ENCODE measurements around the gene PPIG. TPM values are rescaled to one million over a fixed set of nuclear protein-coding genes. Genes with fewer than 3 reads are reported as not detected.
"Not testable (repeated sequence)": the region's sequence is repeated elsewhere in the genome, so short reads cannot be mapped to it uniquely, and the experiment has no call there.

Gene PPIG
- total and polyA plus RNA-seq, 2 donors (not counting 1 experiment from before 2014, with no cell fraction given), result 21.5 to 78.6 TPM

GRCh38 chr2:169573974-169574299 is 10.2 kb upstream of the PPIG start:
- ATAC-seq (ENCODE audit: low read depth) (no peak), DNase-seq (no peak)
- Mint-ChIP-seq H3K4me3 (peak overlapping the region; percentile 96), H3K27ac (peak overlapping the region; percentile 88), H3K27me3 (no peaks in the 10 kb centered on the region), H3K9me3 (ENCODE audit: insufficient read depth) (no peaks in the 10 kb centered on the region), H3K4me1 (peaks cover 14% of the 10 kb centered on the region)
- peak overlapping the region; percentile 74 to 99 (median 89) for H3K4me3 ChIP-seq (ENCODE audit: control extremely low read depth in 1 of 5, extremely low read depth in 1 of 5, insufficient read depth in 1 of 5, low read depth in 2 of 5, low read length in 4 of 5)
- TF ChIP-seq, protein P1, sequence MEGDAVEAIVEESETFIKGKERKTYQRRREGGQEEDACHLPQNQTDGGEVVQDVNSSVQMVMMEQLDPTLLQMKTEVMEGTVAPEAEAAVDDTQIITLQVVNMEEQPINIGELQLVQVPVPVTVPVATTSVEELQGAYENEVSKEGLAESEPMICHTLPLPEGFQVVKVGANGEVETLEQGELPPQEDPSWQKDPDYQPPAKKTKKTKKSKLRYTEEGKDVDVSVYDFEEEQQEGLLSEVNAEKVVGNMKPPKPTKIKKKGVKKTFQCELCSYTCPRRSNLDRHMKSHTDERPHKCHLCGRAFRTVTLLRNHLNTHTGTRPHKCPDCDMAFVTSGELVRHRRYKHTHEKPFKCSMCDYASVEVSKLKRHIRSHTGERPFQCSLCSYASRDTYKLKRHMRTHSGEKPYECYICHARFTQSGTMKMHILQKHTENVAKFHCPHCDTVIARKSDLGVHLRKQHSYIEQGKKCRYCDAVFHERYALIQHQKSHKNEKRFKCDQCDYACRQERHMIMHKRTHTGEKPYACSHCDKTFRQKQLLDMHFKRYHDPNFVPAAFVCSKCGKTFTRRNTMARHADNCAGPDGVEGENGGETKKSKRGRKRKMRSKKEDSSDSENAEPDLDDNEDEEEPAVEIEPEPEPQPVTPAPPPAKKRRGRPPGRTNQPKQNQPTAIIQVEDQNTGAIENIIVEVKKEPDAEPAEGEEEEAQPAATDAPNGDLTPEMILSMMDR (IDR thresholded peaks at IDR 0.05), result no peak
- no peak for TF ChIP-seq EZH2 (IDR thresholded peaks at IDR 0.05; ENCODE audit: borderline replicate concordance, insufficient read depth, low read depth, low read length, poor library complexity, severe bottlenecking)
- no peaks in the 10 kb centered on the region for H3K36me3 ChIP-seq (replicated peaks in 1 of 2; ENCODE audit: control extremely low read depth in 1 of 2, control insufficient read depth in 1 of 2, extremely low read depth in 1 of 2, insufficient read depth in 2 of 2, low read length in 1 of 2)
- H3K4me1 ChIP-seq (ENCODE audit: control insufficient read depth in 2 of 2, insufficient read depth in 2 of 2, low read length in 2 of 2), result peaks cover 5 to 6% of the 10 kb centered on the region in 2 donors
- H3K9ac ChIP-seq (ENCODE audit: low read length), result peak overlapping the region; percentile 90
- ChIA-PET POLR2A (interaction anchor here (2.0 kb wide), 1 partner anchor 11 kb away, joined by 16 read pairs; the partner anchor contains the start of gene PPIG), CTCF (interaction anchor here (0.7 to 2.3 kb wide), 3 partner anchors 10 to 255 kb away, joined by 3 to 14 read pairs (median 3); partner anchors contain the start of gene PPIG)
- peak overlapping the region; percentile 98 for H2AFZ ChIP-seq (ENCODE audit: insufficient read depth, low read depth, low read length, poor library complexity, severe bottlenecking)
- no peaks in the 10 kb centered on the region for H3K27me3 ChIP-seq (replicated peaks in 1 of 4; ENCODE audit: control extremely low read depth in 1 of 4, control insufficient read depth in 3 of 4, insufficient read depth in 4 of 4, low read length in 3 of 4)
- no peaks in the 10 kb centered on the region for H3K9me3 ChIP-seq (ENCODE audit: control extremely low read depth in 1 of 3, control insufficient read depth in 2 of 3, insufficient read depth in 1 of 3, low read length in 2 of 3)
- intact Hi-C loops (cut with micrococcal nuclease), result loop anchor here (1.0 to 10.0 kb wide), 5 partner anchors 10 to 1861 kb away; partner anchors contain the start of genes CFAP210, DCAF17, METTL8 and PHOSPHO2
- peak overlapping the region; percentile 75 to 84 for H3K27ac ChIP-seq (ENCODE audit: low read length in 2 of 2)
- no peaks in the 10 kb centered on the region for H4K20me1 ChIP-seq (ENCODE audit: control insufficient read depth, insufficient read depth, low read length, poor library complexity, severe bottlenecking)
- H3K4me2 ChIP-seq (replicated peaks; ENCODE audit: low read depth, low read length, poor library complexity, severe bottlenecking), result peak overlapping the region; percentile 75
- no CpG with 5 or more reads among the region's 6 CpGs for WGBS (ENCODE audit: insufficient coverage)
- H3K79me2 ChIP-seq (ENCODE audit: control insufficient read depth, insufficient read depth, low read length), result peaks cover 35% of the 10 kb centered on the region

- CTCF ChIA-PET, result interaction anchor here (2.3 kb wide), 1 partner anchor 10 kb away, joined by 14 read pairs; the partner anchor contains the start of gene PPIG
- not testable (repeated sequence) for H3K9ac ChIP-seq (ENCODE audit: low read length); H3K4me2 ChIP-seq (replicated peaks; ENCODE audit: low read depth, low read length, poor library complexity, severe bottlenecking); H3K4me1 ChIP-seq (ENCODE audit: control insufficient read depth in 2 of 2, insufficient read depth in 2 of 2, low read length in 2 of 2); H3K4me3 ChIP-seq (ENCODE audit: control extremely low read depth in 1 of 5, extremely low read depth in 1 of 5, insufficient read depth in 1 of 5, low read depth in 2 of 5, low read length in 4 of 5); H3K4me3 Mint-ChIP-seq; H2AFZ ChIP-seq (ENCODE audit: insufficient read depth, low read depth, low read length, poor library complexity, severe bottlenecking); H3K9me3 Mint-ChIP-seq (ENCODE audit: insufficient read depth); H3K36me3 ChIP-seq (replicated peaks in 1 of 2; ENCODE audit: control extremely low read depth in 1 of 2, control insufficient read depth in 1 of 2, extremely low read depth in 1 of 2, insufficient read depth in 2 of 2, low read length in 1 of 2); H3K27me3 Mint-ChIP-seq; H4K20me1 ChIP-seq (ENCODE audit: control insufficient read depth, insufficient read depth, low read length, poor library complexity, severe bottlenecking); H3K27me3 ChIP-seq (replicated peaks in 1 of 4; ENCODE audit: control extremely low read depth in 1 of 4, control insufficient read depth in 3 of 4, insufficient read depth in 4 of 4, low read length in 3 of 4); H3K9me3 ChIP-seq (ENCODE audit: control extremely low read depth in 1 of 3, control insufficient read depth in 2 of 3, insufficient read depth in 1 of 3, low read length in 2 of 3); DNase-seq; H3K27ac Mint-ChIP-seq; ATAC-seq (ENCODE audit: low read depth); H3K27ac ChIP-seq (ENCODE audit: low read length in 2 of 2)
- 88% methylated on average over 1 of the region's 5 CpGs for WGBS (ENCODE audit: insufficient coverage)
- intact Hi-C loops (cut with micrococcal nuclease), result loop anchor here (5.0 to 10.0 kb wide), 2 partner anchors 223 to 1860 kb away; partner anchors contain the start of genes DCAF17, METTL8 and SSB
- POLR2A ChIA-PET, result interaction anchor here (2.0 kb wide), 1 partner anchor 10 kb away, joined by 16 read pairs; the partner anchor contains the start of gene PPIG
- peaks cover 14% of the 10 kb centered on the region for H3K4me1 Mint-ChIP-seq
- H3K79me2 ChIP-seq (ENCODE audit: control insufficient read depth, insufficient read depth, low read length), result peaks cover 35% of the 10 kb centered on the region
These were observed 9.6 kb upstream of the PPIG start for GRCh38 chr2:169574539-169574938.

DNA sequence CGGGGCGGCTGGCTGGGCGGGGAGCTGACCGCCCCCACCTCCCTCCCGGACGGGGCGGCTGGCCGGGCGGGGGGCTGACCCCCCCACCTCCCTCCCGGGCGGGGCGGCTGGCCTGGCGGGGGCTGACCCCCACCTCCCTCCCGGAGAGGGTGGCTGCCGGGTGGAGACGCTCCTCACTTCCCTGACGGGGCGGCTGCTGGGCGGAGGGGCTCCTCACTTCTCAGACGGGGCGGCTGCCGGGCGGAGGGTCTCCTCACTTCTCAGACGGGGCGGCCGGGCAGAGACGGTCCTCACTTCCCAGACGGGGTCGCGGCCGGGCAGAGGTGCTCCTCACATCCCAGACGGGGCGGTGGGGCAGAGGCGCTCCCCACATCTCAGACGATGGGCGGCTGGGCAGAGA is 8.9 kb upstream of the PPIG start:
- H3K9ac ChIP-seq (ENCODE audit: low read length); H3K4me3 ChIP-seq (ENCODE audit: control extremely low read depth in 1 of 5, extremely low read depth in 1 of 5, insufficient read depth in 1 of 5, low read depth in 2 of 5, low read length in 4 of 5); H3K9me3 Mint-ChIP-seq (ENCODE audit: insufficient read depth); CTCF ChIA-PET; H3K4me2 ChIP-seq (replicated peaks; ENCODE audit: low read depth, low read length, poor library complexity, severe bottlenecking); ATAC-seq (ENCODE audit: low read depth); DNase-seq; H4K20me1 ChIP-seq (ENCODE audit: control insufficient read depth, insufficient read depth, low read length, poor library complexity, severe bottlenecking); H3K9me3 ChIP-seq (ENCODE audit: control extremely low read depth in 1 of 3, control insufficient read depth in 2 of 3, insufficient read depth in 1 of 3, low read length in 2 of 3); H3K27me3 Mint-ChIP-seq; H3K4me1 ChIP-seq (ENCODE audit: control insufficient read depth in 2 of 2, insufficient read depth in 2 of 2, low read length in 2 of 2); H3K27ac ChIP-seq (ENCODE audit: low read length in 2 of 2); H3K27me3 ChIP-seq (replicated peaks in 1 of 4; ENCODE audit: control extremely low read depth in 1 of 4, control insufficient read depth in 3 of 4, insufficient read depth in 4 of 4, low read length in 3 of 4); H3K36me3 ChIP-seq (replicated peaks in 1 of 2; ENCODE audit: control extremely low read depth in 1 of 2, control insufficient read depth in 1 of 2, extremely low read depth in 1 of 2, insufficient read depth in 2 of 2, low read length in 1 of 2); H2AFZ ChIP-seq (ENCODE audit: insufficient read depth, low read depth, low read length, poor library complexity, severe bottlenecking); H3K4me3 Mint-ChIP-seq; H3K27ac Mint-ChIP-seq; POLR2A ChIA-PET: not testable (repeated sequence)
- intact Hi-C loops (cut with micrococcal nuclease), result loop anchor here (10.0 kb wide), 1 partner anchor 1860 kb away; the partner anchor contains the start of genes DCAF17 and METTL8
- peaks cover 14% of the 10 kb centered on the region for H3K4me1 Mint-ChIP-seq
- 91% methylated on average over 22 of the region's 36 CpGs for WGBS (ENCODE audit: insufficient coverage)
- H3K79me2 ChIP-seq (ENCODE audit: control insufficient read depth, insufficient read depth, low read length), result peaks cover 30% of the 10 kb centered on the region

Measured in B cell (primary cell).